HG02623 (cell line): ENCODE results near the gene OR52E8.

ENCODE experiments used
- ATAC-seq: cut with Tn5 transposase; IDR thresholded peaks from one replicate; pipeline ENCODE4 v1.9.1; 2021; ENCODE audit warnings: moderate library complexity; ENCODE audit not compliant: unreplicated experiment

Gene OR52E8

GRCh38 chr11:5857590-5857989 is at the start of gene OR52E8:
Gene OR52E8, minus strand, starts transcription at chr11:5857690. Its CDS starts 0 bp downstream, at chr11:5857690.
- ATAC-seq, result no peak

GRCh38 chr11:5899534-5899933 is 42.0 kb upstream of the OR52E8 start:
- ATAC-seq, result no peak

GRCh38 chr11:5892908-5893307 is 35.4 kb upstream of the OR52E8 start, which contains the start of gene OR52E5:
Gene OR52E5, plus strand, starts transcription at chr11:5893208. Its CDS starts 7,569 bp downstream, at chr11:5900777.
- ATAC-seq, result no peak

GRCh38 chr11:5891216-5891800 is 33.8 kb upstream of the OR52E8 start:
- no peak for ATAC-seq

- ATAC-seq, result no peak
Observed at GRCh38 chr11:5887661-5888060, 30.2 kb upstream of the OR52E8 start.

GRCh38 chr11:5887172-5887571 is 29.7 kb upstream of the OR52E8 start:
- no peak for ATAC-seq

- ATAC-seq, result no peak
Observed at GRCh38 chr11:5881756-5882155, 24.3 kb upstream of the OR52E8 start.

- ATAC-seq, result no peak
Observed at GRCh38 chr11:5880329-5880728, 22.8 kb upstream of the OR52E8 start, which contains the start of gene OR52E4. Gene OR52E4, plus strand, starts transcription at chr11:5880629. Its CDS starts 3,664 bp downstream, at chr11:5884293.

- no peak for ATAC-seq
Observed at GRCh38 chr11:5878564-5878963, 21.1 kb upstream of the OR52E8 start.

GRCh38 chr11:5865826-5866225 is 8.3 kb upstream of the OR52E8 start:
- no peak for ATAC-seq

- no peak for ATAC-seq
Observed at GRCh38 chr11:5851002-5851401, 6.5 kb downstream of the OR52E8 start.

- no peak for ATAC-seq
Observed at GRCh38 chr11:5847711-5848110, 9.8 kb downstream of the OR52E8 start.

GRCh38 chr11:5846701-5847100 is 10.8 kb downstream of the OR52E8 start:
- ATAC-seq, result no peak

- no peak for ATAC-seq
Observed at GRCh38 chr11:5841797-5842196, 15.7 kb downstream of the OR52E8 start, which contains the start of gene OR52E6. Gene OR52E6, minus strand, starts transcription at chr11:5841897. Its CDS starts 0 bp downstream, at chr11:5841897.

- ATAC-seq, result no peak
Observed at GRCh38 chr11:5837695-5838094, 19.8 kb downstream of the OR52E8 start.

- ATAC-seq, result no peak
Observed at GRCh38 chr11:5833446-5833845, 24.0 kb downstream of the OR52E8 start.

- no peak for ATAC-seq
Observed at GRCh38 chr11:5831196-5831829, 26.2 kb downstream of the OR52E8 start.

- peak; percentile 63 for ATAC-seq
Observed at GRCh38 chr11:5818245-5818886, 39.1 kb downstream of the OR52E8 start.

- no peak for ATAC-seq
Observed at GRCh38 chr11:5815534-5815933, 42.0 kb downstream of the OR52E8 start.

- no peak for ATAC-seq
Observed at GRCh38 chr11:5809905-5810795, 47.3 kb downstream of the OR52E8 start.

GRCh38 chr11:5809122-5809519 is 48.4 kb downstream of the OR52E8 start:
- ATAC-seq, result no peak
